GM19035 (cell line): ENCODE measurements around the gene CDCA5.

Experiments used
- ATAC-seq: cut with Tn5 transposase; IDR thresholded peaks from one replicate; pipeline ENCODE4 v1.9.1; 2021; ENCODE audit not compliant: unreplicated experiment

CDCA5 gene

GRCh38 chr11:65047581-65048422 lies 36.0 kb downstream of the CDCA5 start:
- no peak for ATAC-seq

GRCh38 chr11:65045728-65046127 lies 38.1 kb downstream of the CDCA5 start:
- no peak for ATAC-seq

- ATAC-seq = no peak
These were observed 38.8 kb downstream of the CDCA5 start for GRCh38 chr11:65045061-65045460.

GRCh38 chr11:65043881-65044501 lies 39.8 kb downstream of the CDCA5 start:
- no peak for ATAC-seq

DNA sequence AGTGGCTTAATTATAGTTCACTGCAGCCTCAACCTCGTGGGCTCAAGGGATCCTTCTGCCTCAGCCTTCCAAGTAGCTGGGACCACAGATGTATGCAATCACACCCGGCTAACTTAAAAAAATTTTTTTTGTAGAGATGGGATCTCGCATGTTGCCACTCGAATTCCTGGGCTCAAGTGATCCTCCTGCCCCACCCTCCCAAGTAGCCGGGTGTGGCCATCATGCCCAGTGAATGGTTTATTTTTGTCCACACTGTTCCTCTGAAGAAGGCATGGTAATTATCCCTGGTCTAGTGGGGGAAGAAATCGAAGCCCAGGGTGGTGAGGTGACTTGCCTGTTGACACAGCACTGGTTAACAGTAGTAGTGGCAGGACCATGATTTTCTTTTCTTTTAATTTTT lies 40.9 kb downstream of the CDCA5 start:
- no peak for ATAC-seq

- peak; percentile 87 for ATAC-seq
These were observed 42.8 kb downstream of the CDCA5 start, which contains the start of gene SAC3D1 for GRCh38 chr11:65040847-65041622. SAC3D1 (plus strand) TSS chr11:65041210; CDS start chr11:65041293, 83 bp downstream.

DNA sequence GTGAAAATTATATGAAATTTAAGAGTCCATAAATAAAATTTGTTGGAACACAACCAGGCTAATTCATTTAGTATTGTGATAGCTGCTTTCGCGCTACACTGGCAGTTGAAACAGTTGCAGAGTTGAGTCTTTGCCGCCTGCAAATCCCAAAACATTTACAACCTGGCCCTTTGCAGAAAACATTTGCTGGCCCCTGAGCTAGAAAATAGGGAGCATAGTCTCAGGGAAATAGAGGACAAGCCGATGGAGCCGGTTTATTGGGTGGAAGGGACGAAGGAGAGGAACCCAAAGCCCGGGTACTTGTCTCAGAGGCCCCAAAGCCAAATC lies 43.4 kb downstream of the CDCA5 start:
- no peak for ATAC-seq

DNA sequence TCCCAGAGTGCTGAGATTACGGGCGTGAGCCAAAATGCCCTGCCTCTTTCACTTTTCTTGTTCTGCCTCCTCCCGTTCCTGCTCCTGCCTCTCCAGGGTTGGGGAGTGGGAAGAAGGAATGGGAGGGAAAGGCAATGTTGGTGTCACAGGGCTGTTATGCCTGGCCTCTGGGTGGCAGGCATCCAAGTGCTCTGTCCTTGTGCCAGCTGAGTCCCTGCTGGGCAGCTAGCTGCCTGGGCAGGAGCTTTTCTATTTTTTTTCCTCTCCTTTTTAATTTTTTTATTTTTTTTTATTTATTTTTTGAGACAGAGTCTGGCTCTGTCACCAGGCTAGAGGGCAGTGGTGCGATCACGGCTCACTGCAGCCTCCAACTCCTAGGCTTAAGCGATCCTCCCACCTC lies 46.9 kb downstream of the CDCA5 start:
- no peak for ATAC-seq

- no peak for ATAC-seq
These were observed 48.3 kb downstream of the CDCA5 start for GRCh38 chr11:65035579-65035978.

- no peak for ATAC-seq
These were observed 49.4 kb downstream of the CDCA5 start for GRCh38 chr11:65034423-65034822.

GRCh38 chr11:65032216-65032615 lies 51.6 kb downstream of the CDCA5 start:
- ATAC-seq = no peak
